Measurements from ENCODE around the gene VAV2.

Gene VAV2

GRCh38 chr9:134028076-134028475, 36.0 kb upstream of the VAV2 start:
- no peak for DNase-seq (ENCODE audit: low spot score)

- no peak for DNase-seq (ENCODE audit: low spot score)
Observed at GRCh38 chr9:134027561-134027960, 35.4 kb upstream of the VAV2 start.

GRCh38 chr9:134026981-134027380, 34.9 kb upstream of the VAV2 start:
- no peak for DNase-seq (ENCODE audit: low spot score)

DNA sequence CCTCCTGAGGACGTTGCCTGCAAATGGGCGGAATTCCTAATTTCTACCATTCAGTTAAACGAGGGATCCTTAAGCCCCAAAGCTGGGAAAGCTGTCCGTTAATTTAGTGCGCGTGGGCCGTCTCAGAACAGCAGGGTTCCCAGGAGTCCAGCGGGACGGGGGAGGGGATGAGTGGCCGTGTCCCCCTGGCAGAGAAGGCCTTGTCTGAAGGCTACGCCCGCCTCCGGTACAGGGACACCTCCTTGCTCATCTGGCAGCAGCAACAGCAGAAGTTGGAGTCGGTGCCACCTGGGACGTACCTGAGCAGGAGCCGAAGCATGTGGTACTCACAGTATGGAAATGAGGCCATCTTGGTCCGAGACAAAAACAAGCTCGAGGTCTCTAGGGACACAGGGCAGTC, 34.5 kb upstream of the VAV2 start:
- no peak for DNase-seq (ENCODE audit: low spot score)

DNA sequence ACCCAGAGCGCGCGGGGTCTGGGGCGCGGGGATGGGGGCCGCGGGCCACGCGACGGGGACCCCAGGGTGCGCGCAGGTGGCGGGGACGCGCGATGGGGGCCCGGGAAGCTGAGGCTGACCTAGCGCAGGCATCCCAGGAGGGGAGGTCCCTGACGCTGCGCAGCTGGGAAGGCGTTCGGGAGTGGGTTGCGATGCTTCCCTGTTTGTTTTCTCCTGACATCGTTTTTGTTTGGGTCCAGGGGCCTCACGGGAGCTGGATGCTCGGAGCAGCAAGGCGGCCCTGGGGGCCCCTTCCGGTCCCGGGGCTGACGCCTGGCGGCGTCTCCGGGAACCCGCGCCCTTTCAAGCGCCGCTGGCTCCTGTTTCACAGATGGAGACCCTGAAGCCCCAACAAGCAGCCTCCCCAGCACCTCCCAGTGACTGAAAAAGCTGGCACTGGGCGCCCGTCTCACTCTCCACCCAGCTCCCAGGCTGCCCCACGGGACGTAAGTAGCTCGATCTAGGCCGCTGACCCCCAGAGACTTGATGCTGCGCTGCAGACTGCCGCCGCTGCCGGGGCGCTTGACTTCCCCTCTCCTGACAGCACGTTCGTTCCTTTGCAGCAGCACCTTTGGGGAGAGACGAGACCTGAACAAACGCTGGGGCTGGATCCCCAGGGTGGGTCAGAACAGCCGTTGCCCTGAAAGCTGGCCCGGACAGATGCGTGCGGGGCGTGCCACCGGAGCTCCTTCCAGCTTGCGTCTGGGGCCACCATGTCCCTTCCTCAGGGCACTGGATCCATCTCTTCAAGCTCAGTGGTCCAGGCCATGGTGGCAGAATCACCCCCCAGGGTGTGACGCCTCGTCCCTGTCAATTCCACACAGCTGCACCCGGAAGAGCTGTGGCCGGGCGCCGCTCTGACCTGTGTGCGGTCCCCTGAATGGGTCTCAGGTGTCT, 33.8 kb upstream of the VAV2 start:
- peak; percentile 45 for DNase-seq (ENCODE audit: low spot score)

GRCh38 chr9:134024828-134025605, 32.9 kb upstream of the VAV2 start, which contains the start of gene BRD3OS:
Gene BRD3OS (plus strand): TSS chr9:134025481. CDS start chr9:134026748, 1,267 bp downstream.
- DNase-seq (ENCODE audit: low spot score), result peak; percentile 100

GRCh38 chr9:134024214-134024792, 32.2 kb upstream of the VAV2 start:
- DNase-seq (ENCODE audit: low spot score), result no peak

DNA sequence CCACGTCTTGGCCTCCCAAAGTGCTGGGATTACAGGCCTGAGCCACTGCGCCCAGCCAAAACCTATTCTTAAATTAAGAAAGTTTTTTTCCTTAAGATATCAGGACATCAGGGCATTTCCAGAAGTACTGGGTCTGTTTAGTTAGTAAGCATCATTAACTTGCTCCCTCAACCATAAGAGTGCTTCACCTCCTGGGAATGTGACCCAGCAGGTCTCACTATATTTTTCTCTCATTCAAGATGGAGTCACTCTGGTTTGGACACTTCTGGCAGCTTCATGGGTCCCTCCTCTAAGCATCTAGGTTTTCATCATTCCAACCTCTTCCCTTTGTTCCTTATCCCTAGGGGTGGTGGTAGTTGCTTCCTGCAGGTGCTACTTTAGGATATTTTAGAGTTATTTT, 22.8 kb upstream of the VAV2 start:
- DNase-seq (ENCODE audit: low spot score), result no peak

DNA sequence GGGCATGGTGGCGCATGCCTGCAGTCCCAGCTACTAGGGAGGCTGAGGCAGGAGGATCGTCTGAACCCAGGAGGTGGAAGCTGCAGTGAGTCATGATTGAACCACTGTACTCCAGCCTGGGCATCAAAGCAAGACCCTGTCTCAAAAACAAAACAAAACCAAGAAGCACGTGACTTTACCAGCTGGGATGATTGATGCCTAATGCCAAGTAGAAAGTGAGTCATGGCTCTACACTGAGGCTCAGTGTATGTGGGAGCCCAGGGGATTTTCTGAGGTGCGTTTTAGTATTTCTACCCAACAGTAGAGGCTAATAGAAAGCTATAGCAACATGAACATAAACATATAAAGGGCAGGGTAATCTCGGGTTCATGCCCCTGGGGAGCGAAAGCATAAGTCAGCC, 19.3 kb upstream of the VAV2 start:
- DNase-seq (ENCODE audit: low spot score), result no peak

DNA sequence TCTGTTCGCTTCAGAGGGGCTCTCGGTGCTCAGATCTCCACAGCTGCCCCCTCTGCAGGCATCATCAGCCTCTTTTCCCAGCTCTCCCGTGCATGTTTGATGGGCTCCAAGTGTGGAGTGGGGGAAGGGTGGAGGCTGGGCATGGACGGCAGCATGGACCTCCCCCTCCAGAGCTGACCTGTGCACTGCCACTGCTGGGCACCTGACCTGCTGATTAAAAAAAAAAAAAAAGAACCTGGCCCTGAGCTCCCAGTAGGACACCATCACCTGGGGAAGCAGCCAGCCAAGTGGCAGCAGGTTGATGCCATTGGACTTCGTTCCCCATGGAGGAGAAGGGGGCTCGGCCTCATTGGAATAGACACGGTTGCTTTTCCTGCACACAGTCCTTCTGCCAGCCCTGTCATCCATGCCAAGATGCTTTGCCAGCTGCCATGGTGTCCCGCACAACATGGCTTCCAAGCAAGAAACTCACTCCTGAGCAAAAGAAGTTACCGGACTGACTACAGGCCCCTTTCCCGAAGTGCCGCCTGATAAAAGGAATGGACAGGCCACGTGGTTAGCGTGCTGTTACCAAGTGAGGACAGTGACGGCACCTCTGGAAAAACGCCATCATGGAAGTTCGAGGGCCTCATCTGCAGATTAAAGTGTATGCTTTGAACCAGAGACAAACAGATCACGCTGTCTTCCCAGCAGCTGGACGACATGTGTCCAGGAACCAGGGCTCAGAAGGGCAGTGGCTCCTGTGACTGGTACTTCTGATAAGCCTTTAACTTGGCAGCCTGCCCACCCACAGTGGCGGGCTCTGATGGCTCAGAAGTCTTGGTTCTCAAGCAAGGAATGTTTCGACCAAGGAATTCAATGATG, 18.4 kb upstream of the VAV2 start:
- no peak for DNase-seq (ENCODE audit: low spot score)

DNA sequence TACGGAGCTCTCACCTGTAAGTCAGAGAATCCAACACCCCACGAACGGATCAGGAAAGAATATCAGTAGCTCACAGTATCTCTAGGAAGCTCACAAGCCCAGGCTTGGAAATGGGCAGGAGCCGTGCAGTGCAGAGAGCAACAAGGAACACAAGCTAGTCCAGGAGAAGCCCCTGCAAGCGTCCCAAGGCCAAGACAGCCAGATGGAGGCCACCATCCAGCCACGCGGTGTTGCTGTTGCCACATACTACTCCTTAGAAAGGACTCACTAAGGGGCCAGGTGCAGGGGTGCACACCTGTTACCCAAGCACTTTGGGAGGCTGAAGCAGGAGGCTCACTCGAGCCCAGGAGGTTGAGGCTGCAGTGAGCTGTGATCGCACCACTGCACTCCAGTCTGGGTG, 15.4 kb upstream of the VAV2 start:
- DNase-seq (ENCODE audit: low spot score), result no peak

DNA sequence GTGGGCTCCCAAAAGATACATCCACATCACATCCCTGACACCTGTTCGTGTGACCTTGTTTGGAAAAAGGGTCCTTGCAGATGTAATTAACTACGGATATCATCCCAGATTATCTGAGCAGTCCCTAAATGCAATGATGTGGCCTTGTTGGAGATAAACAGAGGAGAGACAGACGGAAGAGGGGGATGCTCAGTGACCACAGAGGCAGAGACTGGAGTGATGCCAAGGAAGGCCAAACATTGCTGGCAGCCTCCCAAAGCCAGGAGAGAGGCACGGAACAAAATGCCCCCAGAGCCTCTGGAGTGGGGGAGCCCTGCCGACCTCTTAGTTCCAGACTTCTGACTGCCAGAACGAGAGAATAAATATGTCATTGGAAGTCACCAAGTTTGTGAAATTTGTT, 15.0 kb upstream of the VAV2 start:
- no peak for DNase-seq (ENCODE audit: low spot score)

- DNase-seq (ENCODE audit: low spot score), result no peak
Observed at GRCh38 chr9:134005381-134005780, 13.3 kb upstream of the VAV2 start.

GRCh38 chr9:134004881-134005280, 12.8 kb upstream of the VAV2 start:
- no peak for DNase-seq (ENCODE audit: low spot score)

DNA sequence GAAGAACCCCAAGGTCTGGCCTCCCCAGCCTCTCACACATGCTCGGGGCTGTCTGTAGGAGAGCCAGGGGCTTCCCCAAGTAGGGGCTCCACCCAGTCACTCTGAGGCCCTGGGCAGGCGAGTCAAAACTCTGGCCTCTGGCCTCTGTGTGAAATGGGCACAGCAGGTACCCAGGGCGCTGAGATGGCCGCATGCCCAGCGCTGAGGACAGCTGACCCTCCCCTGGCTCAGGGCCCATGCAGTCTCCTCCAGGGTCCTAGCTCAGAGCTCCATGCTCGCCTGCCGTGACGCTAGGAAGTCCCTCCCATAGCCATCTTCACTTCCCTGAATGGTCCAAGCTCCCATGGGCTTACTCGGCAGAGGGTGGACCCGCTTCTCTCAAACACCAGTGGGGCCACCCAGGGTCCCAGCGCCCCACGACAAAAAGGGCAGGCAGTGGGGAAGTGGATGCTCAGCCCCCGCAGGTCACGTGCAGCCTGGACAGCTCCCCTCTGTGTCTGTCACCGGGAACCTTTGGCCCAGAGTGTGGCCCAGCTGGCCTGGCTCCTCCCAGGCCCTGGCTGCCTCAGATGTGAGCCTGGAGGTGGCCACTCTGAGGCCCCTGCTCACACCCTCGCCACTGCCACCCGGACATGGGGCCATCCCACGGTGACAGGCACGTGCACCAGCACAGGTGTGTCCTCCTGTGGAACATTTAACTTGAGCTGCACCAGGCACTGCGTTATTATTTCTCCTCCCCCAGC, 12.2 kb upstream of the VAV2 start:
- no peak for DNase-seq (ENCODE audit: low spot score)

GRCh38 chr9:134003237-134003636, 11.1 kb upstream of the VAV2 start:
- no peak for DNase-seq (ENCODE audit: low spot score)

DNA sequence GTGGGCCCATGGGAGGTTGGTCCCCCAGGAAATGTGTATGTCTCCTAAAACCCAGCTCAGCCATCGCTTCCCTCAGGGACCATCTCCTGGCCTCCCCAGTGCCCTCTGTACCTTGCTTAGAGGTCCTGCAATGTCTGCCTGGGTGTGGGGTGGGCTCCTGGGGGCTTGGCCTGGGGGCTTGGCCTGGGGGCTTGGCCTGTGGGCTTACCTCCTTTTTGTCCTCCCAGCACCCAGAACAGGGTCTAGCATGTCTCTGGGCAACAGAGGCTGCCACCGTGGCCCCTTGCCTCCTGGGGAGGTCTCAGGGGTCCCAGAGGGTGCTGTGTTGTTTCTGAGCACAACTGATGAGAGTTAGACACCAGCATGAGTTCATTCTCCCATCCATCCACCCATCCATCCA, 10.7 kb upstream of the VAV2 start:
- no peak for DNase-seq (ENCODE audit: low spot score)

- no peak for DNase-seq (ENCODE audit: low spot score)
Observed at GRCh38 chr9:133999851-134000265, 7.7 kb upstream of the VAV2 start.

DNA sequence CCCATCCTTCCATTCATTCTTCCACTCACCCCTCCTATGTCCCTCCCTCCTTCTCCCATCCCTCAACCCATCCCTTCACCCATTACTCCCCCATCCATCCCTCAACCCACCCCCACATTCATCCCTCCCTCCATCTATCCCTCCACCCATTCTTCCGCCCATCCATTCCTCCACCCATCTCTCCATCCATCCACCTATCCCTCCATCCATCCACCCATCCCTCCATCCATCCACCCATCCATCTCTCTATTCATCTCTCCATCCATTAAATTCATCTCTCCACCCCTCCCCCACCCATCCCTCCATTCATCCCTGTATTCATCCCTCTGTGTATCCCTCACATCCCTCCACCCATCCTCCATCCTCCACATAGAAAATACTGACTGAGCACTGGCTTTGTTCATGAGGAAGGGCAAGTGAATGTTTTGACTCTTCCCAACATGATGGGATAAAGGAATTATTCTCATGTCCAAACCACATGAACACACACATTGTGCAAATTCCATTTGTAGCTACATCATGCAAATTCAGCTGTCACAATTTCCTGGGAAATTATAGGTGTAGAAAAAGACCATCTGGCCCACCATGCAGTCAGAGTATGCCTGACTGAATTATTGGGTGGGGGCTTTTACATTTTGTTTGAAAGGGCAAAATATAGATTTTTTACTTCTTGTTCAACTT, 6.9 kb upstream of the VAV2 start:
- no peak for DNase-seq (ENCODE audit: low spot score)

GRCh38 chr9:133997584-133997983, 5.5 kb upstream of the VAV2 start:
- no peak for DNase-seq (ENCODE audit: low spot score)
